GM12878 (cell line): ENCODE data around the gene ADCYAP1R1. TPM values are rescaled to one million over a fixed set of nuclear protein-coding genes. Genes with fewer than 3 reads are reported as not detected.

ENCODE experiments used
- BCLAF1 ChIP-seq: fragments of 450-650 bp; IDR thresholded peaks from 2 replicates; pipeline ENCODE4 v1.6.1; 2017; ENCODE audit warnings: antibody characterized with exemption, mild to moderate bottlenecking, moderate library complexity
- POLR2AphosphoS5 ChIP-seq: IDR thresholded peaks from 2 replicates; pipeline ENCODE4 v1.6.1; 2011; ENCODE audit warnings: mild to moderate bottlenecking, low read length, inconsistent platforms
- polyA plus RNA-seq, 11 experiments: library from polyadenylated mRNA; depleted of rRNA in 4 of 11; unstranded in 6 of 11; stranded (reverse) in 5 of 11; fragments of >200 nt; fragmentation: Nextera tagmentation in 4 of 11; fragmentation: Illumina TruSeq in 1 of 11; extraction: Ambion mirVana in 4 of 11; extraction: Trizol in 1 of 11; gene quantifications; 1 replicate in 1 of 11; 2 replicates in 10 of 11; pipeline versions ENCODE4 v1.2.1 to v1.2.3, GENCODE V29; 2011 to 2016; ENCODE audit warnings: inconsistent platforms in 2 of 11, missing spikeins in 2 of 11, low read depth in 1 of 11
- total RNA-seq, 4 experiments: library from RNA; depleted of rRNA in 3 of 4; stranded (reverse); fragments of >200 nt in 3 of 4; fragmentation: Illumina TruSeq in 1 of 4; extraction: Trizol in 1 of 4; gene quantifications; 2 replicates each; pipeline versions ENCODE4 v1.2.1 to v1.2.3, GENCODE V29; 2013 to 2021
- TF ChIP-seq, protein P1 (sequence below): fragments of 450-650 bp; IDR thresholded peaks from 2 replicates; pipeline ENCODE4 v1.6.1; 2016; ENCODE audit warnings: mild to moderate bottlenecking, moderate library complexity, borderline replicate concordance

Gene ADCYAP1R1
- total and polyA plus RNA-seq, 10 of the 15 experiments (the other 5 are each of a cell fraction or from before 2014, with no cell fraction given): not detected

DNA sequence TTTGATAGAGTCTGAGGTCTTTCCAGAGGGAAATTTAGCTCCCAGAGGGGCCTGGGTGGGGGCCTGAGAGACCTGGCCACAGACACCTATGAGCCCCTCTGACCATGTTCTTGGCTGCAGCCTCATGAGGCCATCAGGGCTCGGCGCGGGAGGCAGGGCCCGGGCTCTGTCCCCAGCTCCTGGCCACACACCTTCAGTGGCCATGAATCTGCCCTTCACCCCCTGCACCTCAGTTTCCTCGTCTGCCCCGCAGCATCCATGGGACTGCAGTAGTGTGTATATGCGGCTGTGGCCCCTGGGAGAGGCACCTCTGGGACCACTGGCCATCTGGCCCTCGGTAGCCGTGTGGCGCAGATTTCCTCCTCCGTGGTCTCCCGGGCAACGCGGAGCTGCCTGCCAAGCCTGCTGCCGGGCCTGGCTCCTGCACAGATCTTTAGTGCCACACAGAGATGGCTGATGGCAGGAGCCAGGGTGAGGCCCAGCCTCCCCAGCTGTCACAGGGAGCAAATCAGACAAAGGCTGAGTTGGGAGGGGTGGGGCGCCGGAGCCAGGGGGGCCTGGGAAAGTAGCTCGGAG lies 23.6 kb upstream of the ADCYAP1R1 start (continued):
- TF ChIP-seq BCLAF1 (no peak), POLR2AphosphoS5 (no peak)
- TF ChIP-seq, protein P1, sequence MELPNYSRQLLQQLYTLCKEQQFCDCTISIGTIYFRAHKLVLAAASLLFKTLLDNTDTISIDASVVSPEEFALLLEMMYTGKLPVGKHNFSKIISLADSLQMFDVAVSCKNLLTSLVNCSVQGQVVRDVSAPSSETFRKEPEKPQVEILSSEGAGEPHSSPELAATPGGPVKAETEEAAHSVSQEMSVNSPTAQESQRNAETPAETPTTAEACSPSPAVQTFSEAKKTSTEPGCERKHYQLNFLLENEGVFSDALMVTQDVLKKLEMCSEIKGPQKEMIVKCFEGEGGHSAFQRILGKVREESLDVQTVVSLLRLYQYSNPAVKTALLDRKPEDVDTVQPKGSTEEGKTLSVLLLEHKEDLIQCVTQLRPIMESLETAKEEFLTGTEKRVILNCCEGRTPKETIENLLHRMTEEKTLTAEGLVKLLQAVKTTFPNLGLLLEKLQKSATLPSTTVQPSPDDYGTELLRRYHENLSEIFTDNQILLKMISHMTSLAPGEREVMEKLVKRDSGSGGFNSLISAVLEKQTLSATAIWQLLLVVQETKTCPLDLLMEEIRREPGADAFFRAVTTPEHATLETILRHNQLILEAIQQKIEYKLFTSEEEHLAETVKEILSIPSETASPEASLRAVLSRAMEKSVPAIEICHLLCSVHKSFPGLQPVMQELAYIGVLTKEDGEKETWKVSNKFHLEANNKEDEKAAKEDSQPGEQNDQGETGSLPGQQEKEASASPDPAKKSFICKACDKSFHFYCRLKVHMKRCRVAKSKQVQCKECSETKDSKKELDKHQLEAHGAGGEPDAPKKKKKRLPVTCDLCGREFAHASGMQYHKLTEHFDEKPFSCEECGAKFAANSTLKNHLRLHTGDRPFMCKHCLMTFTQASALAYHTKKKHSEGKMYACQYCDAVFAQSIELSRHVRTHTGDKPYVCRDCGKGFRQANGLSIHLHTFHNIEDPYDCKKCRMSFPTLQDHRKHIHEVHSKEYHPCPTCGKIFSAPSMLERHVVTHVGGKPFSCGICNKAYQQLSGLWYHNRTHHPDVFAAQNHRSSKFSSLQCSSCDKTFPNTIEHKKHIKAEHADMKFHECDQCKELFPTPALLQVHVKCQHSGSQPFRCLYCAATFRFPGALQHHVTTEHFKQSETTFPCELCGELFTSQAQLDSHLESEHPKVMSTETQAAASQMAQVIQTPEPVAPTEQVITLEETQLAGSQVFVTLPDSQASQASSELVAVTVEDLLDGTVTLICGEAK: no peak
